NCI-H2171 treated with DMSO at 0.1 percent for 48 hours (cell line): Measurements from ENCODE around the gene OSBPL5.
A peak's percentile ranks its signal among the peaks of the same experiment; 100 is the strongest.

Source experiments
- DNase-seq: peaks from one replicate; lab custom pipeline; 2025; lab: John Stamatoyannopoulos, UW

The OSBPL5 gene

DNA sequence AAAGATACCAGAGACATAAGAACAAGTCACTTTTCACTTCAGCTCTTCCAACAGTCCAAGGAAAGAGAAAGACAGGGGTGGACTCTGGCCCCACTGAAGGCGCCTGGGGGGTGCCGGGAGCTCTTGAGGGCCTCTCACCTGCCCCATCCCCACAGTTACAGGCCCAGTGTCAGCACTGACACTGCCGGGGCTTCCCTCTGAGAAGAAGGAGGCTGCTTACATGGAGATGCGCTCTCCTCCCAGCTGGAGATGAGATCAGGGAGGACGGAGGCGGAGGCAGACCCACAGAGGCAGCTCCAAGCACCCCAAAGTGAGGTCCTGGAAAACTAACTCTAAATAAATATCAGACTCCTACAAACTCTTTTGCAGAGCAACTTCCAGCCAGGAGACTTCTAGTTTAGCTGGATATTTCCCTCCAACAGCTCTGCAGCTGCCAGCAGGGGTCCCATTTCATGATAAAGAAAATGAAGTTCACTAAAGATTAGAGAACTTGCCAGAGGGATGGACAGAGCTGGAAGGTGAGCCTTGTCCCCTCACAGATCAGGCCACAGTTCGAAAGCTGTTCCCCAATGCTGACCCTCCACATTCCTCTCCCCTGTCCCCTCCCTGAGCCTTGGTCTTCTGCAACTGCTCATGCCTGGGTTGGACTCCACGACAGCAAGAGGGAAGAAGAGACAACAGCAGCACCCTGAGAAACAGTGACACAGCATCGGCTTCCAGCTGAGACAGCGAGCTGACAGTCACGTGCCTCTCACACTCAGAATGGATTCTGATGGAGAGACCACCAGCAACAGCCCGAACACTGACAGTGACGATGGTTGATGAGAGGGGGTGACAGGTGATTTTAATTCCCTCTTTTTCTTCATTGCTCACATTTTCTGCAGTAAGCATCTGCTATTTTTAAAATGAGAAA is 113.7 kb downstream of the OSBPL5 start:
- no peak for DNase-seq

DNA sequence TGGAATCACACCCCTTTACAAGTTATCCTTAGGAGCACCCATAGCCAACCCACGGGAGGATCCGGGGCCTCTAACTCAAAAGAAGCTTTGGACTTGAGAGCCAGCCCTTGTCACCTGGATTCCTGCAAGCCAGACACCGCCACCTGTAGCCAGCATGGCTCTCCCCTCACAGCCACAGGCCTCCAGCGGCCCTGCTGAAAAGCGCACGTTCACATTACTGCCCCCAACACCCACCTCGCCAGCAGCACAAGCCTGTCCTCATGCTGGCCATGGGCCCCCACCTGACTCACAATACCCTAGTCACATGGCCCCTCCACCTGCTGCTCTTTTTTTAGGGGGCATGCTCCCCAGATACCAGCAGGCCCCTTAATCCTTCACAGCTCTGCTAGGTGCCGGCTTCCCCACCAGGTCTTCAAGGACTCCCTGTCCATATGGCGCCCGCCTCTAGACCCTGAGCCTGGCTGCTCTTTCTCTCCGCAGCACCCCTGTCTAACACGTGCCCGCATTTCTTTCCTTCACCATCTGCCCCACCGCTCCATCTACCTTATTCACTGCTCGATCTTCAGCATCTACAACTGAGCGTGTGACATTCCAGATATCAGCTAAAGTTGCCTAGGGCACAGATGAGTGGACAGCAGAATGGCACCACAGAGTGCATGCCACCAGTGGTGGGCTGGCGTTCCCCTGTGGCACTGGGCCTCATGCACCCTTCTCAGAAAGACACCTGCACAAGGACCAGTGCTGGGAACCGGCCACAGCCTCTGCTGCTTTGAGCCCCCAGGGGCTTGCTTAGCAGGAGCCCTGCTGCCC is 114.5 kb downstream of the OSBPL5 start:
- peak; percentile 22 for DNase-seq

DNA sequence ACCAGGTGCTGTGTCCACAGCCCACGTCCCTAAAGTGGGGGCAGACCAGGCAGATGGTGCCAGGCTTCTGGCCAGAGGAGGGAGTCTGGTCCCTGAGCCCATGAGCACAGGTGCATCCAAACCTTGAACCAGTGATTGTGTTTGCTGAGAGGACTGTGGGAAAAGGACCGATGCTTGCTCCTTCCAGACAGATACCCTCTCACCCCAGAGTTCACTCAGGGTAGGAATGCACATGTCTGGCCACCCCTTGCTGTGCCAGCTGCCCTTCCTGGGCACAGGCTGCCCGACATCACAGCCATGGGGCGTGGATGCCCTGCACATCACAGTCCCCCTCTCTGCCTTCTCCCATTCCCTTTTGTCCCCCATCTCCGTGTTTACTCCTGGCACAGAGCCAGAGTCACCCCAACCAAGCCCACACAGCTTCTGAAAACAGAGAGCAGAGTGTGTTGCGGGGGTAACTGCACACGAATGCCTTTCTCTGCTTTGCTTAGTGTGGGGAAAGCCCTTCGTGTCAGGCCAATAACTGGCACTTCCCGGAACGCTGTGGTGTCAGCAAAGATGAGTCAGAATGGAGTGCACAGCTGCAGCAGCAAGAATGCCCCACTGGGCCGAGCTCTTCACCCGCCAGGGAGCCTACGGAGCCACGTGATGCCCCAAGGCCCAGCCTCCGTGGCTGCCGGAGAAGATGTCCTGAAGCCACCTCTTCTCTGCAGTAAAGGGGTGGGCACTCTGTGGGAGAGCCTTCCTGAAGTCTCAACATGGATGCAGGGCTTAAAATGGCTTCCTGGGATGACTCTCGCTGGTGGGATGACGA is 115.5 kb downstream of the OSBPL5 start:
- peak; percentile 30 for DNase-seq

DNA sequence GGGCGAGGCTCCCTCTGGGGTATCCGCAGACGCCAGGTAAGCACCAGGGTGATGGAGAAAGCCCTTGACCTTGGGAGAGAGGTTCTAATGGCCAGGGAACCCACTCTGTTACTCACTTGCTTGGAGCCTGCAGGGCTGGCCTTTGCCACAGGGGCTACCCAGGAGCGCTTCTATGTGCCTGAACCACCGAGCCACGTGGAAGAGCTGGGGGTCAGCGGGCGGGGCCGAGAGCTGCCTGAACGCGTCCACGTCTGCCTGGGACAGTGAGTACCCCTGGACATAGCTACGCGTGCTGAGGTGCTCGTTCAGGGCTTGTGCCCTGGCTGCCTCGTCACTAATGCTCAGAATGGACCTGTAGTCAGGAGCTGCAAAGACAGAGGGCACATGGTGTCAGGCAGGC is 117.5 kb downstream of the OSBPL5 start:
- no peak for DNase-seq

DNA sequence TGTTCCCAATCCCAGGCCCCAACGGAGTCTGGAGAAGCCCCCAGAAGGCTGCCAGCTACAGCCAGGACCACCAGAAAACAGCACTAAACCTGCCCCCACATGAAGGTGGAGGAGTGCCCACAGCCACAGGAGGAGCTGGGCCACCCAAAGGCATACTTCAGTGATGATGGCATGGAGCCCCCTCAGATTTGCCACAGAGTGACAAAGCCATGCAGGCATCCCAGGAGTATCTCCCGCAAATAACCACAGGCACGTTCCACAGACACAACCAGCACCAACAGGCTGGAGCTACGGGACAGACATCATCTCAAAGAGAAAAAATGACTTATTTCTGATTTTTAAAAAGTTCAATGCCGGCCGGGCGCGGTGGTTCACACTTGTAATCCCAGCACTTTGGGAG is 118.5 kb downstream of the OSBPL5 start:
- no peak for DNase-seq

DNA sequence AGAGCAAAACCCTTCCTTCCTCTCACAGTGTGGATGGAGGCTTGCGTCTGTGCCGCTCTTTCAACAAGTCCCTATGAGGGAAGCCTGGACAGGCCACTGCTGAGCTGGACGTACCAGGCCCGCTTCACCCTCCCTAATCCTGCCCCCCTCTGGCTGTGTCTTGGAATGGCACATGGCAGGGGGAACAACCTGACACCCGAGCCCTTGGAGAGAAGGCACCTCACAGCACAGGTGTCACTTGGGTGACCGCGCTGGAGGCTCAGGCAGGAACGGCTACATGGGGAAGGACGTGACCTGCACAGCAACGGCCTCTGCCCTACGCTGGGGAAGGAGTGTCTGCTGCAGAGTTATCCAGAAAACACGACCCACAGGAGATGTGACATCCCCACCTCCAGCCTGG is 118.9 kb downstream of the OSBPL5 start:
- DNase-seq, result no peak

DNA sequence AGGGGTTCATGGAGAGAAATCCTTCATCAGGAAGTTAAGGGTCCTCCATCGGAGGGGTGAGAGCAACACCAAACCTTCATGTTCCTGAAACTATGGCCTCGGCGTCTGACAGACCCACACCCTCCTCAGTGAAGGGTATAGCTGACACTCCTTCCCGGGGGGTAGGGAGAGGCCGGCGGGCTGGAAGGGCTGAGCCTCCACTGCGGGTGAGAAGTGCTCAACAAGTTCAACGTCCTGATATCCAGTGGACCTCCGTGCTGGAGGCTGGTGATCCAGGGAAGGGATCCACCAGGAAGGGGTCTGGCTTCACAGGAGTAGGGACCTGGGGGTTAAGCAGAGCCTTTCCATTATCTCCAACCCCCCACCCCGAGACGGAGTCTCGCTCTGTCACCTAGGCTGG is 120.2 kb downstream of the OSBPL5 start:
- no peak for DNase-seq

DNA sequence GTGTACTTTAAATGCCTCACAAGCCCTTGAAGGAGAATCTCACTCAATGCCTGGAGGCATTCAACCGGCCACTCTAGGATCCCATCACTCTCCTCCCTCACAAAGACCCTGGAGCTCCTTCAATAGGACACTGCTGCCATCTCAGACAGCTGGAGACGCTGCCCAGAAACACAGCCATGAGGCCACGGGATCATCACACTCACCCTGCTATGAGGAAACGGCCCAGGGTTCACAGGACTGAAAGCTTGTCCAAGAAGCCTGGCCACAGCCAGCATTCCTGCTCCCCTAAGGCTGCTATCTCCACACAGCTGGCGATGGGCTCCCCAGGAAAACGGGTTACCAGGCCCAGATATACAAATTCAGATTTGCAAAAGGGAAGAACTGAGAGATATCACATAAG is 121.1 kb downstream of the OSBPL5 start:
- no peak for DNase-seq

DNA sequence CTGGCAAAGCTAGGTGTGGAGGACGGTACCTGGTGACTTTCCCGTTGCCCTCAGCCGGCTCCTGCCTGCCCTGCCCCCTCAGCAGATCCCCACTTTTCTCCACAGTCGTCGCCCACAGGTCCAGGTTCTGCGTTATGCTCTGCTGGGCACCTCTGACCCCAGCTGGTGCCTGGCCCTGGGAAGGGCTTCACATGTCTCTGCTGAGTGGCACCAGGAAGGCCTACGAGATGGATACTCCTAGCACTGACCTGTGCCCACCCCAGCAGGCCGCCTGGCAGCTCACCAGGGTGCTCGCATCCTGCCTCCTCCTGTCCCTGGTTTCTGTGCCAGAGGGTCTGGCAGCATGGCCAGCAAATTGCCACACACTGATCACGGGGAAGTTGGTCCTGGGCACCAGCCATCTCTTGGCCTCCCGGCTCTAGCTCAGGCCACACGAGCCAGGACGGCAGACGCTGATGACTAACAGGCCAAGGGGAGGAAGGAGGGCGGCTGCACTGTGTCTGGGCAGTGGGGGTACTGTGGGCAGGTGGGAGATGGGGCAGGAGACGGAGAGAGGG is 121.7 kb downstream of the OSBPL5 start:
- no peak for DNase-seq

DNA sequence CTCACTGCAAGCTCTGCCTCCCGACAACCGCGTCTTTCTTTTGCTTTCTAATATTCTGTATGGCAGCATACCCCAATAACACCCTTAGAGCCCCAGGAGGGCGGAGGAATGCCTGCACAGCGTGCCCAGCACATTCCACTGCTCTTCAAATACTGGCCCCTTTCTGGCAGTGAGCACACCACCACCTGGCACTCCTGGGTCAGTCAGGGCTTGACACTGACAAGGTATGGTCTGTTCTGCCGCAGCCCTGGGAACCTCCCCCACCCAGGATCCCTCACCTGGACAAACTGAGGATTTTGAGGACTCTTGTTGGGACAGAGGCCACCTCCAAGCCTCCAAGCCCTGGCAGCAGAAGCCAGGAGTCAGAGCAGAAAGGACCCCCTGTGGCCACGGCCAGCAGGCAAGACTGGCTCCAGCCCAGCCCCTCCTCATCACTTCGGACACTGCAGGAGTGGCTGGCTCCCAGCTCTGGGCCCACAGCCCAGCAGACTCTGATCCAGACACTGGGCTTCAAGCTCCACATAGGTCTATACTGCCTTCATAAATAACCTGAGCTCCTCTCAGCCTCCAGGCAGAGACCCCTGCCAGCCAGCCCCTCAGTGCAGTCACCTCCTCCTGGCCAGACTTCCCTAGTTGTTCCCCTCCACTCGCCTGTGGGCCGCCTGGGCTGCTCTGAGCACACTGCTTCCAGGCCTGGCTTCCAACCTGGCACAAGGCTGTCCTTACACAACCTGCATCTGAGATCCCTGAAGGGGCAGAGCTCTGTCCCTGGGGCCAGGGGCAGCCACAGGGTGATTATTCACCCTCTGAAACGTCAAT is 122.4 kb downstream of the OSBPL5 start:
- no peak for DNase-seq

DNA sequence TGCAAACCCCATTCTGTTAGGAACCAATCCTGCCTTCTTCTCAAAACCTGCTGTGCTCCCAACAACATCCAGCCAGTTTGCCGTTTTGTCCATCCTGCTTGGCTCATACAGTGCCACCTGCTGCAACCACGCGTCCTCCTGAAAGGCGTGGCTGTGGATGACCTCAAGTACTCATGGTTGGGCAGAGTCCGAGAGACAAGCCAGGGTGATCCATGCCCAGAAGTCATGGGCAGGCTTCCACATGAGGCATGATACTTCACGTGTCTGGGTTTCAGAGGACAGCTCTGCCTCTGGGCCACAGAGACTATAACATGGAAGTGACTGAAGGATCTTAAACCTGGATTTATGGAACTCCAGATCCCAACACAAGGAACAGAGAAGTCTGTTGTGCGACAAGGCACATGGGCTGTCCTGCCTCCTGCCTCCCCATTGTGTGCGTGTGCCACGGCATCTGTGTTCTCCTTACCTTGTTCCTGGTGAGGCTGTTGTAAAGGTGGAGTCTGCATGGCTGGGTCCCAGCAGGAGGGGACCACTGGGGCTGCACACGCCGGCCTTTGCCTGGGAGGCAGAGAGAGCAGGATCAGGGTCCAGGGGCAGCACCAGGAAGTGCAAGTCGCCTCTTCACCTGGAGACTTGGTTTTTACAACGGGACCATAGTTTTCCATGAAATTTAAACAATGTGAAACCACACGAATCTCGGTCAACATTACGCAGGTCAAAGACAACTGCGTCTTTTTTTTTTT is 123.2 kb downstream of the OSBPL5 start:
- DNase-seq, result no peak

DNA sequence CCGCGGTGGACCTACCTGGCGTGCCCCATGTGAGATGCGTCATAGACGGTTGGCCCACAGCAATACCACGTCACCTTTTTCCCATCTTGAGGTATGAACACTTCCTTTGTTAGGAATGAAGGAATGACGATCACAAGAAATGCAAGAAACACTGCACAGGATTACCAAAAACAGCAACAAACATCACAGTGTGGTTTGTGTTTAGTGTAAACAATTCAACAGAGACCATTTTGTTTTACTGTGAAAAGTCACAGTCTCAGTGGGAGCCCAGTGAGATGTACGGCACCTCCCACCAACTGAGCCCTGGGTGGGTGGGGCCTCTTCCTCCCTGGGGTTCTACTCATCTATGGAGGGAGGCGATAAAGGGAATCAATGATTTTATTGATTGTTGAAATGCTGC is 124.2 kb downstream of the OSBPL5 start:
- DNase-seq, result no peak

DNA sequence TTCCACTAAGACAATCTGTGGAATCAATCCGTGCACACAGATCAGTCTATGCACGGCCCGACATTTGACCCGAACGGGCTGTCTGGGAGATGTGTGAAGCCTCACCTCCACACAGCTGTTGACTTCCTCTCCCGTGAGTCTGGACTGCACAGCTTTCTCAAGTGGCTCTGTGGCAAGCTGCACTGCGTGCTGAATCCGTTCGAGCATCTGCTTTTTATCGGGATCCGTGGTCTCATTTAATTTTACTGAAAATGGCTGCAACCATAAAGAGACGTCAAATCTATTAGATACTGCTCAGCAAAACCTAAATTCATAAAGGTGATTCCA is 127.2 kb downstream of the OSBPL5 start:
- no peak for DNase-seq
